Fibroblast of mammary gland (primary cell): ENCODE measurements around the gene SMG6.

Experiments used
- DNase-seq: peaks from one replicate; pipeline ENCODE4 v3.0.0-alpha.2; 2010; ENCODE audit warnings: low read depth
- H3K4me3 ChIP-seq: 2 replicates; pipeline ENCODE4 v1.5.1; 2011; ENCODE audit warnings: low read depth, mild to moderate bottlenecking, low read length, moderate library complexity; ENCODE audit not compliant: control insufficient read depth
- CTCF ChIP-seq: conservative IDR thresholded peaks from 2 replicates; pipeline ENCODE4 v1.5.1; 2011; ENCODE audit warnings: low read depth, low read length, inconsistent platforms; ENCODE audit not compliant: control insufficient read depth, insufficient read depth

Gene SMG6

DNA sequence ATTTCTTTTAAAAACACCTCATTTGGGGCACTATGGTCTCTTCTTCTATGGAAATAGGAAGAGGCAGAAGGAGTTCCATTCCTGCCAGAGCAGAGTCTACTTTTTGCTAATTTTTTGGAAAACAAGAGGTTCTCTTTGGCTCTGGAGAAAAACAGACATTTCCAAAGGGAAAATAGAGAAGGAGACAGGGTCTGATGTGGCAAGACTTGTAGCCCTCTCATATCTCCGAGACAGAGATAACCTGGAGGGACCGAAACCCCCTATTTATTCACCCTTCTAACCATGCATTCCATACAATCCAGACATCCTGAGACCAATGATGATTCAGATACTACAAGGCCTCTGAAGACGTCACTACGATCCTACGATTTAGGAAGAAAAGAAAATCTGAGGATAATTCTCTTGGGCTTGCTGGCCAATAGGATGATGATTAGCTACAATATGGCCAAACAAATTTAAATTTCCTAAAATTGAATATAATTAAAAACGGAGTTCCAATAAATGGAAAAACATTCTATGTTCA is 178.5 kb downstream of the SMG6 start:
- DNase-seq, result no peak
- no peak for TF ChIP-seq CTCF
- no peak overlapping the region for H3K4me3 ChIP-seq

GRCh38 chr17:2124391-2124790 is 179.2 kb downstream of the SMG6 start:
- H3K4me3 ChIP-seq, result no peak overlapping the region
- no peak for DNase-seq
- TF ChIP-seq CTCF, result no peak

GRCh38 chr17:2123375-2124251 is 180.0 kb downstream of the SMG6 start:
- peak; percentile 33 for DNase-seq
- TF ChIP-seq CTCF, result no peak
- no peak overlapping the region for H3K4me3 ChIP-seq

- peak; percentile 73 for DNase-seq
- no peak for TF ChIP-seq CTCF
- H3K4me3 ChIP-seq, result no peak overlapping the region
These were observed 180.8 kb downstream of the SMG6 start for GRCh38 chr17:2122641-2123302.

DNA sequence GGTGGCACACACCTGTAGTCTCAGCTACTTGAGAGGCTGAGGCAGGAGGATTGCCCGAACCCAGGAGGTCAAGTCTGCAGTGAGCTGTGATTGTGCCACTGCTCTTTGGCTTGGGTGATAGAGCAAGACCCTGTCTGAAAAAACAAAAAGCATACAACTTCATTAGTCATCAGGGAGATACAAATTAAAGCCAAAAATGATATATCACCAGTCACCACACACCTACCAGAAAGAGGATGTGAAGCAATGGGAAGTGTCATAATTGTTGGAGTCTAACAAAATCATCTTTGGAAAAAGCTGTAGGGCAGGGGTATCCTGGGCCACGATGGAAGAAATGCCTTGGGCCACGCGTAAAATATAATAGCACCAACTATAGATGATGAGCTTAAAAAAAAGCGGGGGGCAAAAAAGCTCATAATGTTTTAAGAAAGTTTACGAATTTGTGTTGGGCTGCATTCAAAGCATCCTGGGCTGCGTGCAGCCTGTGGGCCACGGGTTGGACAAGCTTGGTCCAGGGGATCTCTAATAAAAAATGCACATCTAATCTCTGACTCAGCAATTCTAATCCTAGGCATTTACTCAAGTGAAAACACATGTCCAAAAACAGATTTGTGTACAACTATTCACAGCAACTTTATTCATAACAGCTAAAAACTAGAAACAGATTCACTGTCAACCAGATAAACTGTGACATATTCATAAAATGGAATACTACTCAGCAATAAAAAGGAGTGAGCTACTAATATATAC is 182.8 kb downstream of the SMG6 start:
- H3K4me3 ChIP-seq, result no peak overlapping the region
- no peak for TF ChIP-seq CTCF
- peak; percentile 81 for DNase-seq

DNA sequence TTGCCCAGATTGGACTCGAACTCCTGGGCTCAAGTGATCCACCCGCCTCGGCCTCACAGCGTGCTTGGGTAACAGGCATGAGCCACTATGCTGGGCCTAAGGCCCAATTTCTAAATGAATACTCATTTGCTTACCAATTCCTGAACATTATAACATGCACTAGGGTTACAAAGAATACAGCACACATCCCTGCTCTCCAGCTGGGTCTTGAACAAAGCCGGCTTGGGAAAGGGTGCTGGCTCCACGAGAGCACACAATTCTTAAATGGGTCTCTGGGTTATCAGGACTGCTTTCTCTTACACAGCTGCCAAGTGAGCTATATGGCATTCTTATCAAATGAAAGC is 190.3 kb downstream of the SMG6 start:
- TF ChIP-seq CTCF, result no peak
- H3K4me3 ChIP-seq, result no peak overlapping the region
- no peak for DNase-seq
